SIG-M5 treated with dmso at 0.1 percent for 504 hours (cell line): ENCODE results near the gene SMARCB1.

Source experiments
- DNase-seq: peaks from one replicate; lab custom pipeline; 2025; ENCODE audit not compliant: unreplicated experiment; lab: John Stamatoyannopoulos, UW

The SMARCB1 gene

DNA sequence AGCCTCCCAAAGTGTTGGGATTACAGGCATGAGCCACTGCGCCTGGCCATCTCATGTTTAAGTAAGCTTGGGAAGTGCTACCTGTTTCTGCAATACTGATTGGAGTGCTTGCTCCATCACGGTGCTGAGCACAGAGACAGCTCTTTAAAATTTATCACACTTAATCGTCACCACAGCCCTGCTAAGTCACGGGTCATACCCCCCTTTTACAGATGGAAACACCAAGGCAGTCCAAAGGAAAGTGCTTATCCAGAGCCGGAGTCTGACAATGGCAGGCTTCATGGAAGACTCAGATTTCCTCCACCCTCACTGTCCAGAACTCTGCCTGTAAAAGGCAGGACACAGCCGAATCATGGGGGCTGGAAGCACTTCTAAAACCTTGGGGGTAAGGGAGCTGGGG is 26.7 kb upstream of the SMARCB1 start:
- DNase-seq = no peak

- no peak for DNase-seq
Observed at GRCh38 chr22:23762842-23763578, 23.8 kb upstream of the SMARCB1 start, which contains the start of gene C22orf15. Gene C22orf15 (plus strand): TSS chr22:23762990. CDS start chr22:23763307, 317 bp downstream.

- DNase-seq = no peak
Observed at GRCh38 chr22:23763579-23763945, 23.2 kb upstream of the SMARCB1 start.

DNA sequence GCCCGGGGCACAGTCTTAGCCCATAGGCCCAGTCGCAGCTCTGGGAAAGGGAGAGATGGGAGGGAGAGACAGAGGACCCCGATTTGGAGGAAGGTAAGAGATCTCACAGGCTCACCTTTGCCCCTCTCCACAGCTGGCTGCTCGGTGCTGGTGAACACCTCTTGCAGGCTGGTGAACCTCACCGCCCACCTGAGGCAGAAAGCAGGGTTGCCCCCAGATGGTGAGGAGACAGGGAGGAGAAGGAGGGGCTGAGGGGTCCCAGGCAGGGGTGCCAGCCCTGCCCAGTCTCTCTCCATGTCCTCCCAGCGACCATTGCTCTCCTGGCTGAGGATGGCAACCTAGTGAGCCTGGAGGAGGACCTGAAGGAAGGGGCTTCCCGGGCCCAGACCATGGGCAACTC is 22.8 kb upstream of the SMARCB1 start:
- DNase-seq = no peak

- DNase-seq = no peak
Observed at GRCh38 chr22:23764899-23765881, 21.6 kb upstream of the SMARCB1 start.

DNA sequence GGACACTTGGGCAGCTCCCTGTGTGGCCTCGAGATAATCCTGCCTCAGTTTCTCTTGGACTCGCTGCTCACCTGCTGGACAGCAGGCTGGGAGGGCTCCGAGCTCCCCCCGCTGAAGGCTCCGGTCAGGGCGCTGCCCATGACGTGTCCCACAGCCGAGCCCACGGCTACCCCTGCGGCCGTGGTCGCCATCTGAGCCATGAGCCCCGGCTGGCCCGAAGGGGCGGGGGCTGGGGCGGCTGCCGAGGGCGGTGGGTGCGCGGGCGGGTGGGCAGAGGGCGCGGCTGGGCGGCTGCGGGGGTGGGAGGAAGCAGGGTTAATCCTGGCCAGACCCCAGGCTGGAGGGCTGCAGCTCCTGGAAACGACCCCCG is 19.5 kb upstream of the SMARCB1 start:
- DNase-seq = no peak

DNA sequence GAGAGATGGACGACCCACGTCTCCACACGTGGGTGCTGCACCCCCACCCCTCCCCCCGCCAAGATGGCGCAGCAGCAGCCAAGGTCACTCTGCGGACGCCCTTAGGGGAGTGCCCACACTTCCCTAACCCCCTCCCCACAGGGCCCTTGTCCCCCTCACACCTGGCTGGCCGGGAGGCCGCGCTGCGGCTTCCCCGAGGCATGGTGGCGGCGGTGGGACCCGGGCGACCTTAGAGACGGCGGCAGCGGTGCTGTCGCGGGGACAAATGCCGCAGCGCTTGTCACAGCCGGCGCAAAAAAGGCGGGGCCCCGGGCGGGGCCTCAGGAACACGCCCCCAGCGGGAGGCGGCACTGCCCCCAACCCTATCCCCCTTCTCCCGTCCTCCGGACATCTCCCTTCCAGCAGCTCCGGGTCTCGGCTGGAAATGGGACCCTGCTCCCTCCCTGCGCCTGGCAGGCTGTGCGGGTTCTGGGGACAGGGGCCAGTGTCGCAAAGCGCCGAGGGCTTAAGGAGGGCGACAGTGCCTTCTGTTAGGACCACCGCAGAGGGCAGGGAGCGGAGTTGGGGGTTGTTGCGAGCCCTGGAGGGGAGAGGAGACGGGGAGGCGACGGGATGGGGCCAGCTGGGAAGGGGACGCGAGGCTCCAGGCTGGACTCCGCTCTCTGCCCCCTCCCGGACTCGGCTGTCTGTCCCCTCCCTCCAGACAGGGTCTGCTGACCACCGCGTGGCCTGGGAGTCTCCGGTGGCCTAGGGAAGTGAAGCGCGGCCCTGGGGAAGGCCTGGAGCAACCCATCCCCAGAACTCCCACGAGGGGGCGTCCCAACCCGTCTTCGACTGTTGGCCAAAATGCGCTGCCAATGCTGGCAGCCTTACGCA is 18.9 kb upstream of the SMARCB1 start, which contains the start of gene CHCHD10:
CHCHD10 (minus strand) TSS at position 300 of the 876 bp plus-strand sequence; CDS start at position 202, 98 bp downstream.
- peak; percentile 74 for DNase-seq

GRCh38 chr22:23769321-23769965 is 17.3 kb upstream of the SMARCB1 start:
- DNase-seq = no peak

DNA sequence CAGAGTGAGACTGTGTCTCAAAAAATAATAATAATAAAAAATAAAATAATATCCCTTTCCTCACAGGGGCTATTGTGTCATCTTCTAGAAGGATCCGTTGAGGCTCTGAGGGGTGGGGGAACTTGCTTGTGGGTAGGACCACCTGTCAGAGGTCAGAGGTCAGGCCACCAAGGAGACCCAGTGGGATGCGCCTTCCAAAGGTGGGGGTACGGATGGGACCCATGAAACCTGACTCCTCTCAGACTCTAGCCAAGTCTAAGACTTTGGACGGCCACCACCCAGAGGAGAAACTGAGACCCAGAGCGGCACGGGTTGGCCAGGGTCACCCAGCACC is 14.5 kb upstream of the SMARCB1 start:
- DNase-seq = no peak

GRCh38 chr22:23772649-23773473 is 13.9 kb upstream of the SMARCB1 start, which contains the start of gene MMP11:
Gene MMP11 (plus strand): TSS chr22:23772849. CDS start chr22:23772871, 22 bp downstream.
- no peak for DNase-seq

- DNase-seq = no peak
Observed at GRCh38 chr22:23773483-23774113, 13.2 kb upstream of the SMARCB1 start.

DNA sequence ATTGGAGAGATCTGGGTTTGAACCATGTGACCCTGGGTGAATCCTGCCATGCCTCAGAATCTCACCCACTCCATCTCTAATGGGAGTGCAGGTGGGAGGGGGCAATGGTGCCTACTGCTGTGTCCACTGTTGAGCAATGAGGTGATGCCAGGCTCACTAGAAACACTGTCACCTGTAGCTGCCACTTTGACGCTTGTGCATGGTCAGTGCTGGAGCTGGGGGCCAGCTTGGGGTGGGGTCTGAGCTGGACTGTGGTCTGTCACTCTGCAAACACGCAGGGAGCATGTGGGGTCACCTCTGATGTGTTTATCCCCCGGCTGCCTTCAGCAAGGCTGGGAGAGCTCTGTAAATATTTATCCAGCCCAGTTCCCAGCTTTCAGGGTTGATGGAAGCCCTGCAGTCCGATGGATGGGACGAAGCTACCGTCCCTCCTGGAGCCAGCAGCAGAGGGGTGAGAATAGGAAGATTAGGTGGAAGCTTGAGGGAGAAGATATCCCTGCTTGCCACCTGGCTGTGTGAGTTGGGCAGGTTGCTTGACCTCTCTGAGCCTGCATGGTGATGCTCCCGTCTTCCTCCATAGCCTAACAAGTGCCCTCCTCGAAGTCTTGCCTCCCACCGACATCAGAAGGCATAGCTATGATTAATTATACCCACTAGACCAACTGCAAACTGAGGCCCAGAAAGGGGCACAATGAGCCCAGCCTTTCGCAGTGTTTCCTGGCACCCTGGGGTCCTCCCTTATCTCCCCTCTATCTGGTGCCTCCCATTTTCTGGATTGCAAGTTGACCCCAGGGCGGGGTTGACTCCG is 12.4 kb upstream of the SMARCB1 start:
- DNase-seq = no peak

DNA sequence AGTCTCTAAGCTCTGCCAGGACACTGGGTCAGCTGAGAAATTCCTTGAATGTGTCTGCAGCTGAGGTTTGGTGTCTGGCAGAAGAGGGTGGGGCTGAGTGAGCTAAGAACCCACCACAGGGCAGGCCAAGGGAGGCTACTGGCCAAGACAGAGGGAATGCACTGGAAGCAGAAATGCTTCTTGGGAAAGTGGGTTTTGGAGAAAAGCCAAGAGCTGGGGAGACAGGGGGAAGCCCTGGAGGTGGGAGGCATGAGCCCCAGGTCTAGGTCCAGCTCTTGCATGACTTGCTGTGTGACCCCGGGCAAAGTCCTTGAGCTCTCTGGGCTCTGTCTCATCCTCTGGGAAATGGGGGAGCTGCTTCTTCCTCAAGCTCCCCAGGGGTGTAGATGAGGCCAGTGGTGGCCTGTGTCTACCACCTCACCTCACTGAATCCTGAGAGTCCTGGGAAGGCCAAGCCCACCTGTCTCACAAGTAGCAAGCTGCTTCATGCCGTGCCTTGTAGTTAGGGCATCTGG is 11.8 kb upstream of the SMARCB1 start:
- no peak for DNase-seq

GRCh38 chr22:23775779-23776375 is 10.9 kb upstream of the SMARCB1 start:
- no peak for DNase-seq

GRCh38 chr22:23777776-23778576 is 8.8 kb upstream of the SMARCB1 start:
- no peak for DNase-seq

DNA sequence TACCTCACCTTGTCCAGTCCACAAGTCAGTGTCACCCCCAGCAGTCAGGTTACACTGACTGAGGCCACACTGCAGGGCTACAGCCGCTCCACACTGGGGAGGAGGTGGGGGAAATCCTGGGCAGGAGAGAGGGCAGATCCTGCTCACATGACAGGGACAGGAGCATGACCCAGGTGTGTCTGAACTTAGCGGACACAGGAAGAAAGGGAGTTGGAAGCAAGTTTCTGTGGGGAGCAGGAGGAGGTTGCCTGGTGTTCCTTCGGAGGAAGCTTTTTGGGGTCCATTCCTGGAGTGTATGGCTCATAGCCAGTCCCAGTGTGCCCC is 8.2 kb upstream of the SMARCB1 start:
- no peak for DNase-seq

DNA sequence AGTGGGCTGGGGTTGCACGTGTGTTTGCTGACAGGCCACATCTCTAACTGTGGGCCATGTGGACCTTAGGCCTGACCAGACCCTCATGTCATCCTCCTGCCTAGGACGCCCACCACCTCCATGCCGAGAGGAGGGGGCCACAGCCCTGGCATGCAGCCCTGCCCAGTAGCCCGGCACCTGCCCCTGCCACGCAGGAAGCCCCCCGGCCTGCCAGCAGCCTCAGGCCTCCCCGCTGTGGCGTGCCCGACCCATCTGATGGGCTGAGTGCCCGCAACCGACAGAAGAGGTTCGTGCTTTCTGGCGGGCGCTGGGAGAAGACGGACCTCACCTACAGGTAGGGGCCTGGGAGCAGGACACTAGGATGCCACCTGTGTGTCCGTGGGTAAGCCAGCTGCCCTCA is 7.7 kb upstream of the SMARCB1 start:
- DNase-seq = no peak
